Gastrocnemius medialis (tissue), 4 donors: ENCODE data around the gene ERFL. TPM values are rescaled to one million over a fixed set of nuclear protein-coding genes. Genes with fewer than 3 reads are reported as not detected.

Experiments used
- ATAC-seq, 2 donors: fragments of 150-250 bp; one replicate each; pipeline ENCODE4 v1.9.1; 2016
- DNase-seq, 2 donors: peaks; one replicate each; pipeline ENCODE4 v3.0.0-alpha.2; 2019
- H3K27ac ChIP-seq, 4 donors: fragments of 200-600 bp; sonication (generic); 1 replicate in 1 of 4; 2 replicates in 3 of 4; pipeline ENCODE4 v1.5.1; 2016 to 2018; ENCODE audit warnings: mild to moderate bottlenecking in 2 of 4, moderate library complexity in 1 of 4
- H3K27me3 ChIP-seq, 3 donors: fragments of 200-600 bp; sonication (generic) in 2 of 3; 1 replicate in 1 of 3; 2 replicates in 2 of 3; pipeline versions ENCODE4 v1.5.1 to v1.6.0; 2016 to 2019; ENCODE audit warnings: mild to moderate bottlenecking in 1 of 3, moderate library complexity in 1 of 3
- H3K36me3 ChIP-seq, 2 donors: fragments of 200-600 bp; sonication (generic) in 1 of 2; one replicate each; pipeline ENCODE4 v1.5.1; 2017 to 2018
- H3K4me1 ChIP-seq, 2 donors: fragments of 200-600 bp; sonication (generic) in 1 of 2; one replicate each; pipeline ENCODE4 v1.5.1; 2016 to 2017; ENCODE audit warnings: mild to moderate bottlenecking in 2 of 2
- H3K4me3 ChIP-seq, 4 donors: fragments of 200-600 bp; sonication (generic) in 3 of 4; 1 replicate in 1 of 4; 2 replicates in 3 of 4; pipeline ENCODE4 v1.5.1; 2016 to 2019; ENCODE audit warnings: mild to moderate bottlenecking in 2 of 4
- H3K9me3 ChIP-seq, 3 donors: fragments of 200-600 bp; sonication (generic) in 2 of 3; 1 replicate in 1 of 3; 2 replicates in 2 of 3; pipeline ENCODE4 v1.5.1; 2016 to 2019
- POLR2A ChIP-seq, 2 donors: fragments of 450-650 bp; IDR thresholded peaks; one replicate each; pipeline ENCODE4 v1.6.1; 2017; ENCODE audit warnings: antibody characterized with exemption in 2 of 2, mild to moderate bottlenecking in 2 of 2, moderate library complexity in 2 of 2
- in situ Hi-C, 4 donors: fragments of 200-750 bp; cut with MboI; loops; one replicate each; pipeline versions ENCODE4 v1.15.0 to v1.8.0; 2017; ENCODE audit warnings: low sequenced_read_pairs in 4 of 4
- intact Hi-C: fragments of 100-400 bp; cut with DNase I; formaldehyde crosslinking; loops from one replicate; pipeline ENCODE4 v1.15.1; 2023; ENCODE audit warnings: low total_unique reads
- total RNA-seq, 4 donors: library from RNA; depleted of rRNA; stranded (reverse); fragments of >200 nt; gene quantifications; one replicate each; pipeline versions ENCODE4 v1.1.0 to v1.2.3, GENCODE V29; 2016
- TF ChIP-seq, protein P1 (sequence below), 5 experiments: fragments of 450-650 bp in 3 of 5; fragments of 200-600 bp in 2 of 5; sonication (generic) in 2 of 5; IDR thresholded peaks in 4 of 5; conservative IDR thresholded peaks in 1 of 5; 1 replicate in 4 of 5; 2 replicates in 1 of 5; pipeline ENCODE4 v1.5.1; 2016 to 2019; ENCODE audit warnings: antibody characterized with exemption in 5 of 5, mild to moderate bottlenecking in 3 of 5, moderate library complexity in 3 of 5

The ERFL gene
- total RNA-seq, 4 donors from 2014 or later: not detected

DNA sequence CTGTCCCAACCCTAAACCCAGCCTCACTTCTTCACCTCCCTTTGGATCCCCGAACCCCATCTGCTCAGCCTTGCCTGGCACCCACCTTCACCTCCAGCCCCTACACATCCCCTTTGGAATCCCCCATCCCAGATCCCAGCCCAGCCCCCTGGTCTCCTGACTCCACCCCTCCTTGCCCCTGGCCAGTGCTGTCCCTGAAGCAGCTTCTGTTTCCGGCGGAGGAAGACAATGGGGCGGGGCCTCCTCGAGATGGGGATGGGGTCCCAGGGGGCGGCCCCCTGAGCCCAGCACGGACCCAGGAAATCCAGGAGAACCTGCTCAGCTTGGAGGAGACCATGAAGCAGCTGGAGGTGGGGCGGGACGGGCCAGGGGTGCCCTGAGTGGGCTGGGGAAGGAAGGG lies 22.0 kb downstream of the ERFL start:
- Histone ChIP-seq H3K4me1 (no peaks in the 10 kb centered on the region), H3K9me3 (no peaks in the 10 kb centered on the region), H3K36me3 (peaks cover 0 to 51% of the 10 kb centered on the region in 2 donors), H3K4me3 (no peak overlapping the region), H3K27me3 (peaks cover 3 to 8% (median 7%) of the 10 kb centered on the region in 3 donors), H3K27ac (no peak overlapping the region)
- ATAC-seq (no peak), DNase-seq (no peak)
- TF ChIP-seq, protein P1, sequence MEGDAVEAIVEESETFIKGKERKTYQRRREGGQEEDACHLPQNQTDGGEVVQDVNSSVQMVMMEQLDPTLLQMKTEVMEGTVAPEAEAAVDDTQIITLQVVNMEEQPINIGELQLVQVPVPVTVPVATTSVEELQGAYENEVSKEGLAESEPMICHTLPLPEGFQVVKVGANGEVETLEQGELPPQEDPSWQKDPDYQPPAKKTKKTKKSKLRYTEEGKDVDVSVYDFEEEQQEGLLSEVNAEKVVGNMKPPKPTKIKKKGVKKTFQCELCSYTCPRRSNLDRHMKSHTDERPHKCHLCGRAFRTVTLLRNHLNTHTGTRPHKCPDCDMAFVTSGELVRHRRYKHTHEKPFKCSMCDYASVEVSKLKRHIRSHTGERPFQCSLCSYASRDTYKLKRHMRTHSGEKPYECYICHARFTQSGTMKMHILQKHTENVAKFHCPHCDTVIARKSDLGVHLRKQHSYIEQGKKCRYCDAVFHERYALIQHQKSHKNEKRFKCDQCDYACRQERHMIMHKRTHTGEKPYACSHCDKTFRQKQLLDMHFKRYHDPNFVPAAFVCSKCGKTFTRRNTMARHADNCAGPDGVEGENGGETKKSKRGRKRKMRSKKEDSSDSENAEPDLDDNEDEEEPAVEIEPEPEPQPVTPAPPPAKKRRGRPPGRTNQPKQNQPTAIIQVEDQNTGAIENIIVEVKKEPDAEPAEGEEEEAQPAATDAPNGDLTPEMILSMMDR (IDR thresholded peaks at IDR 0.05 in 4 of 5, conservative IDR thresholded peaks at IDR 0.05 in 1 of 5): no peak
- no peak for TF ChIP-seq POLR2A (IDR thresholded peaks at IDR 0.05)
- intact Hi-C loops (no loop called here), in situ Hi-C loops (no loop called here)

DNA sequence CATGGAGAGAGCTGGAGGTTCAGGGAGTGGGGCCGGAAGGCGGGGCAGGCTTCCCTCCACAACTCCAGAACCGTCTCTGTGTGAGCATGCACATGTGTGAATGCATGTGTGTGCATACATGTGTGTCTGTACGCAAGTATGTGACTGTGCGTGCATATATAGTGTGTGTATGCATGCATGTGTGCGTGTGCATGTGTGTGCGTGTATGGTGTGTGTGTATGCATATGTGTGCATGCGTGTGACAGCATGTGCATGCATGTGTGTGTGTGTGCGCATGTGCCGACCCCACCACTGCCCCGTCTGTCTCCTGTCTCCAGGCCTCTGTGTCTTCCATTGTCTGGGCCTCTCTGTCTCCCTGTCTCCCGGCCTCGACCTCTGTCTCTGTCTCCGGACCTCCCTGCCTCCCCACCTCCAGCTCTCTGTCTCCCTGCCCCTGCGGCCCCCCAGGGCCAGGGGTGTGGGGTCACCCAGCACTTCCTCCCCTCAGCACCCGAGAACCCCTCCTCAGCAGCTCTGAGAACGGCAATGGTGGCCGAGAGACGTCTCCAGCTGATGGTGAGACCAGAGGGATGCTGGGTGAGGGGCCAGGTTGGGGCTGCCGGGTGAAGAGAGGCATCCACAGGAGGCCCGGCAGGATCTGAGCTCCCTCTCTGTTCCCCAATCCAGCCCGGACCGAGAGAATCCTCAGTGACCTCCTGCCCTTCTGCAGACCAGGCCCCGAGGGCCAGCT lies 22.8 kb downstream of the ERFL start:
- Histone ChIP-seq H3K36me3 (peaks cover 0 to 59% of the 10 kb centered on the region in 2 donors), H3K9me3 (no peaks in the 10 kb centered on the region), H3K27me3 (no peaks in the 10 kb centered on the region), H3K27ac (no peak overlapping the region), H3K4me3 (no peak overlapping the region), H3K4me1 (no peaks in the 10 kb centered on the region)
- intact Hi-C loops: no loop called here
- ATAC-seq: no peak
- in situ Hi-C loops: no loop called here
- DNase-seq: no peak
- TF ChIP-seq, protein P1 (IDR thresholded peaks at IDR 0.05 in 4 of 5, conservative IDR thresholded peaks at IDR 0.05 in 1 of 5): no peak
- no peak for TF ChIP-seq POLR2A (IDR thresholded peaks at IDR 0.05)

DNA sequence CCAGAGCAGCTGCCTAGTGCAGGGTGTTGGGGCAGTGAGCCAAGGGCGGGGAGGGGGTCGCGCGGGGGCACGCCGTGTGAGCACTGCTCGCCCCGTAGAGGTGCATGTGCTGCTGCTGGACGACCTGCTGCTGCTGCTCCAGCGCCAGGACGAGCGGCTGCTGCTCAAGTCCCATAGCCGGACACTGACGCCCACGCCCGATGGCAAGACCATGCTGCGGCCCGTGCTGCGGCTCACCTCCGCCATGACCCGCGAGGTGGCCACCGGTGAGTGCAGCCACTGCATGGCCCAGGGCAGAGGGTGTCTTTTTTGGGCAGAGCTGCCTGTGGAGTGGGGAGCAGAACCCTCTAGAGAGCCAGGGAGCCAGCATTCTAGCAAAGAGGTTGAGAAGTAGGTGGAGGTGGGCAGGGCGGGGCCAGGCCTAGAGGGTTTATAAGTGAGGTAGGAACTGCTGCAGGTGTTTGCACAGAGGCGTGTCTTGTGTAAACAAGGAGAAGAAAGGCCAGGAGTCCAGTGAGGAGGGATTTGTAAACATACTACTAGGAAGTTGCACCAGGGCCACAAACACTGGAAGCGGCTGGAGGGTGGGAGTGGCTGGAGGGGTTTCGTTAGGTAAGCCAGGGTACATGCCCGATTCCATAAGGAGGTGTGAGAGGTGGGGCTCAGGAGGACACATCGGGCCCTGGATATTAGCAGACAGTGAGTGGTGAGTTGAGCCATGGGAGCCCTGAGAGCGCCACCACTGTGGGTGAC lies 24.0 kb downstream of the ERFL start:
- TF ChIP-seq, protein P1 (IDR thresholded peaks at IDR 0.05 in 4 of 5, conservative IDR thresholded peaks at IDR 0.05 in 1 of 5): no peak
- TF ChIP-seq POLR2A (IDR thresholded peaks at IDR 0.05): no peak
- Histone ChIP-seq H3K4me1 (no peaks in the 10 kb centered on the region), H3K27ac (no peak overlapping the region), H3K27me3 (no peaks in the 10 kb centered on the region), H3K9me3 (no peaks in the 10 kb centered on the region), H3K36me3 (peaks cover 0 to 66% of the 10 kb centered on the region in 2 donors), H3K4me3 (no peak overlapping the region)
- intact Hi-C loops (no loop called here), in situ Hi-C loops (no loop called here)
- no peak for DNase-seq
- no peak for ATAC-seq

DNA sequence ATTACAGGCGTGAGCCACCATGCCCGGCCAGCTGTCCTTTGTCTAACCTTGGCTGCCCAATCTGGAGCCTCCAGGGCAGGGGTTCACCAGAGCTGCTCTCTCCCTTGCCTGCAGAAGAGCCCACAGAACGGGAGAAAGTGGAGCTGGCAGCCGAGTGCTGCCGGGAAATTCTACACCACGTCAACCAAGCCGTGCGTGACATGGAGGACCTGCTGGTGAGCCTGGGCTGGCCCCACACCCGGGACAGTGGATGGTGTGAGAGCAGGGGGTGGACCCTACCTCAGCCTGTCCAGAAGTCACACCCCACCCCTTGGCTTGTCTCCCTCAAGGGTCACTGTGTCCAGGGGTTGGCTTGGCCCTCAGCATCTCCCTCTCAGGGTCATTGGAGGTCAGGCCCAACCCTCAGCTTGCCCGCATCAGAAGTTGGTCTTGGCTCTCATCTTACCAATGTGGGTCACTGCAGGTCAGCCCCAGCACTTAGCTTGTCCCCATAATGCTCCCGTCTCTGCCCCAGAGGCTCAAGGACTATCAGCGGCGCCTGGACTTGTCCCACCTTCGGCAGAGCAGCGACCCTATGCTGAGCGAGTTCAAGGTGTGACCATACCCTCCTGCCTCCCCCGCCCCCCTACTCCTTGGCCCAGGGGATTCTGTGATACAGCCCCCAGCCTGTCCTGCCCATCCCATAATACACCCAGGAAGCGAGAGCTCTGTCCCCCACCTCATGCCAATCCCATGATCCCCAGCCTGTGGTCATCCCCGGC lies 24.9 kb downstream of the ERFL start:
- peaks cover 0 to 75% of the 10 kb centered on the region in 2 donors for H3K36me3 ChIP-seq
- intact Hi-C loops: no loop called here
- no peak for ATAC-seq

More for the DNA sequence above, 24.9 kb downstream of the ERFL start:
- no peak overlapping the region for H3K4me3 ChIP-seq
- no peaks in the 10 kb centered on the region for H3K9me3 ChIP-seq
- H3K4me1 ChIP-seq: no peaks in the 10 kb centered on the region
- in situ Hi-C loops: no loop called here
- H3K27ac ChIP-seq: no peak overlapping the region
- TF ChIP-seq, protein P1 (IDR thresholded peaks at IDR 0.05 in 4 of 5, conservative IDR thresholded peaks at IDR 0.05 in 1 of 5): no peak
- no peak for TF ChIP-seq POLR2A (IDR thresholded peaks at IDR 0.05)
- DNase-seq: no peak
- no peaks in the 10 kb centered on the region for H3K27me3 ChIP-seq
